MM.1S (cell line): ENCODE measurements around the gene PRMT7.

ENCODE experiments used
- DNase-seq: peaks from one replicate; pipeline ENCODE4 v3.0.0-alpha.2; 2015
- H2AFZ ChIP-seq: fragments of 300-600 bp; sonication (generic); 2 replicates; pipeline ENCODE4 v1.6.0; 2016; ENCODE audit warnings: antibody characterized with exemption, low read length
- H3F3A ChIP-seq: fragments of 300-600 bp; sonication (generic); 2 replicates; pipeline ENCODE4 v1.6.1; 2016; ENCODE audit warnings: mild to moderate bottlenecking, antibody characterized with exemption, low read length, moderate library complexity, mixed read lengths; ENCODE audit not compliant: insufficient read depth
- H3K27ac ChIP-seq: fragments of 300-600 bp; sonication (generic); 2 replicates; pipeline ENCODE4 v1.5.1; 2016; ENCODE audit warnings: mild to moderate bottlenecking, low read length
- H3K27me3 ChIP-seq: fragments of 300-600 bp; sonication (generic); replicated peaks from 2 replicates; pipeline ENCODE4 v1.6.0; 2016; ENCODE audit warnings: low read length; ENCODE audit not compliant: insufficient read depth
- H3K36me3 ChIP-seq: fragments of 300-600 bp; sonication (generic); replicated peaks from 2 replicates; pipeline ENCODE4 v1.6.1; 2016; ENCODE audit warnings: mild to moderate bottlenecking, low read length, mixed read lengths; ENCODE audit not compliant: insufficient read depth
- H3K4me1 ChIP-seq: fragments of 300-600 bp; sonication (generic); 2 replicates; pipeline ENCODE4 v1.6.1; 2016; ENCODE audit warnings: low read length, mixed read lengths
- H3K4me2 ChIP-seq: fragments of 300-600 bp; sonication (generic); 2 replicates; pipeline ENCODE4 v1.6.0; 2016; ENCODE audit warnings: low read depth, low read length
- H3K4me3 ChIP-seq: fragments of 300-600 bp; sonication (generic); 2 replicates; pipeline ENCODE4 v1.5.1; 2016; ENCODE audit warnings: low read length, mixed read lengths
- H3K79me2 ChIP-seq: fragments of 300-600 bp; sonication (generic); 2 replicates; pipeline ENCODE4 v1.6.1; 2016; ENCODE audit warnings: mixed run types, low read length, mixed read lengths
- H3K9ac ChIP-seq: fragments of 300-600 bp; sonication (generic); 2 replicates; pipeline ENCODE4 v1.6.1; 2016; ENCODE audit warnings: low read length, mixed read lengths
- H3K9me2 ChIP-seq: fragments of 300-600 bp; sonication (generic); replicated peaks from 2 replicates; pipeline ENCODE4 v1.6.1; 2016; ENCODE audit warnings: mild to moderate bottlenecking, low read length, mixed read lengths; ENCODE audit not compliant: insufficient read depth
- H3K9me3 ChIP-seq: fragments of 300-600 bp; sonication (generic); replicated peaks from 2 replicates; pipeline ENCODE4 v1.6.1; 2016; ENCODE audit warnings: mild to moderate bottlenecking, low read length, mixed read lengths; ENCODE audit not compliant: insufficient read depth
- H4K20me1 ChIP-seq: fragments of 300-600 bp; sonication (generic); 2 replicates; pipeline ENCODE4 v1.6.1; 2016; ENCODE audit warnings: mild to moderate bottlenecking, low read length, moderate library complexity, mixed read lengths; ENCODE audit not compliant: insufficient read depth
- EZH2 ChIP-seq: fragments of 300-600 bp; sonication (generic); optimal IDR thresholded peaks from 2 replicates; pipeline ENCODE3; 2017; ENCODE audit warnings: low read depth, mild to moderate bottlenecking, antibody characterized with exemption, low read length, mixed read lengths
- EZH2phosphoT487 ChIP-seq: fragments of 300-600 bp; sonication (generic); IDR thresholded peaks from 2 replicates; pipeline ENCODE4 v1.6.1; 2018; ENCODE audit warnings: antibody characterized with exemption, low read length
- TF ChIP-seq, protein P1 (sequence below): fragments of 300-600 bp; sonication (generic); IDR thresholded peaks from 2 replicates; pipeline ENCODE4 v1.5.1; 2016; ENCODE audit warnings: antibody characterized with exemption, low read length, mixed read lengths

The PRMT7 gene

DNA sequence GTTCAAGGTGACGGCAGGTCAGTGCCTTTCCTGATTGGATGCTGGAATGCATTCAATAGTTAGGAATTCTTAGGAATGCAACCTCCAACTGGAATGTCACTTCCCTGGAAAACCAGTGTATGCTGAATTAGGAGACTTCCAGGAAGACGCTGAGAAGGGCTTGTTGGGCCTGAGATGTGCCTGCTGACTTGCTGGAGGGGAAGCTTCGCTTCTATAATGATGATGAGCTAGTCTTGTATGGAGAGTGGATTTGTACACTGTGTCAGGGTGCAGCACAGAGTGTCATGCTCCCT lies 91.9 kb downstream of the PRMT7 start:
- no peak overlapping the region for H2AFZ ChIP-seq
- H3K9me2 ChIP-seq: no peaks in the 10 kb centered on the region
- DNase-seq: no peak
- no peaks in the 10 kb centered on the region for H4K20me1 ChIP-seq
- H3K27me3 ChIP-seq: no peaks in the 10 kb centered on the region
- no peak overlapping the region for H3K4me2 ChIP-seq
- H3K27ac ChIP-seq: no peak overlapping the region
- TF ChIP-seq EZH2phosphoT487: no peak
- H3F3A ChIP-seq: no peaks in the 10 kb centered on the region
- no peak overlapping the region for H3K9ac ChIP-seq
- no peaks in the 10 kb centered on the region for H3K79me2 ChIP-seq
- no peaks in the 10 kb centered on the region for H3K9me3 ChIP-seq
- no peak overlapping the region for H3K4me3 ChIP-seq
- no peaks in the 10 kb centered on the region for H3K4me1 ChIP-seq
- H3K36me3 ChIP-seq: no peaks in the 10 kb centered on the region

DNA sequence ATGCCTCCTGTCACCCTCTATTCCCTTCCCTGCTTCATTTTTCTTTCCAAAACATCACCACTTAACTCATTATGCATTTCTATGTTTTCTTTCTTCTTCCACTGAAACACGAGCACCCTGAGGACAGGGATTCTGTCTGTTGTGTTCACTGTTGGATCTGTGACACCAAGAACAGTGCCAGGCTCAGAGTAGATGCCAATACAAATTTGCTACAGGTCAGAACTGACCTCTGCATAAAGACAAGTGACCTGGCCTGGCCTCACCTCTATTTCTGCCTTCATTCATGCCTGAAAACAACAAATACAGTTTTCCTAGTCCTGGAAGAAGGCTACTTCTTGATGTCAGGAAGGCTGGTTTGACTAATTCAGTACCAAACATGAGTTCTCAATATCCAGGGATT lies 92.4 kb downstream of the PRMT7 start:
- Histone ChIP-seq H3F3A (no peaks in the 10 kb centered on the region), H3K9ac (no peak overlapping the region), H3K36me3 (no peaks in the 10 kb centered on the region), H3K27ac (no peak overlapping the region), H3K4me3 (no peak overlapping the region), H3K4me2 (no peak overlapping the region), H3K4me1 (no peaks in the 10 kb centered on the region), H3K79me2 (no peaks in the 10 kb centered on the region), H3K9me2 (no peaks in the 10 kb centered on the region), H3K9me3 (no peaks in the 10 kb centered on the region), H2AFZ (no peak overlapping the region), H3K27me3 (no peaks in the 10 kb centered on the region), H4K20me1 (no peaks in the 10 kb centered on the region)
- TF ChIP-seq, protein P1, sequence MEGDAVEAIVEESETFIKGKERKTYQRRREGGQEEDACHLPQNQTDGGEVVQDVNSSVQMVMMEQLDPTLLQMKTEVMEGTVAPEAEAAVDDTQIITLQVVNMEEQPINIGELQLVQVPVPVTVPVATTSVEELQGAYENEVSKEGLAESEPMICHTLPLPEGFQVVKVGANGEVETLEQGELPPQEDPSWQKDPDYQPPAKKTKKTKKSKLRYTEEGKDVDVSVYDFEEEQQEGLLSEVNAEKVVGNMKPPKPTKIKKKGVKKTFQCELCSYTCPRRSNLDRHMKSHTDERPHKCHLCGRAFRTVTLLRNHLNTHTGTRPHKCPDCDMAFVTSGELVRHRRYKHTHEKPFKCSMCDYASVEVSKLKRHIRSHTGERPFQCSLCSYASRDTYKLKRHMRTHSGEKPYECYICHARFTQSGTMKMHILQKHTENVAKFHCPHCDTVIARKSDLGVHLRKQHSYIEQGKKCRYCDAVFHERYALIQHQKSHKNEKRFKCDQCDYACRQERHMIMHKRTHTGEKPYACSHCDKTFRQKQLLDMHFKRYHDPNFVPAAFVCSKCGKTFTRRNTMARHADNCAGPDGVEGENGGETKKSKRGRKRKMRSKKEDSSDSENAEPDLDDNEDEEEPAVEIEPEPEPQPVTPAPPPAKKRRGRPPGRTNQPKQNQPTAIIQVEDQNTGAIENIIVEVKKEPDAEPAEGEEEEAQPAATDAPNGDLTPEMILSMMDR: no peak
- TF ChIP-seq EZH2phosphoT487 (no peak), EZH2 (no peak)
- DNase-seq: no peak

DNA sequence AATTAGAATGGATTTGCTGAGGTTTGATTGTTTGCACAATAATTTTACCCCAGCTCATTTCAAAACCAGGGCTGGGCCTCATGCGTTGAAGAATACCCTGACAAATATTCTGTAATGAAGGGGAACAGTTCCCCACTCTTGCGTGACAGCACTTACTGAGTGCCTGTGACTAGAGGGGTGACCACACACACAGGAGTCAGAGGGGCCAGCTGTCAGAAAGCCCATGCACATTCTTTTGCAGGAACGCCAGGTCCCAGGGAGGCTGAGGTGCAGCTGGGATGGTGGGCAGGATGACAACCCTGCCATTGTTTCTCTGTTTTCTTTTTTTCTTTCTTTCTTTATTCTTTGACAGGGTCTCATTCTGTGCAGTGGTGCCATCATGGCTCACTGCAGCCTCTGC lies 92.9 kb downstream of the PRMT7 start:
- Histone ChIP-seq H3K4me2 (no peak overlapping the region), H4K20me1 (no peaks in the 10 kb centered on the region), H3K4me1 (no peaks in the 10 kb centered on the region), H3K9me2 (no peaks in the 10 kb centered on the region), H3K36me3 (no peaks in the 10 kb centered on the region), H3K27me3 (no peaks in the 10 kb centered on the region), H3K9ac (no peak overlapping the region), H3F3A (no peaks in the 10 kb centered on the region), H3K27ac (no peak overlapping the region), H3K9me3 (no peaks in the 10 kb centered on the region), H3K4me3 (no peak overlapping the region), H3K79me2 (no peaks in the 10 kb centered on the region), H2AFZ (no peak overlapping the region)
- TF ChIP-seq, protein P1: no peak
- TF ChIP-seq EZH2phosphoT487: no peak
- no peak for TF ChIP-seq EZH2
- DNase-seq: no peak

DNA sequence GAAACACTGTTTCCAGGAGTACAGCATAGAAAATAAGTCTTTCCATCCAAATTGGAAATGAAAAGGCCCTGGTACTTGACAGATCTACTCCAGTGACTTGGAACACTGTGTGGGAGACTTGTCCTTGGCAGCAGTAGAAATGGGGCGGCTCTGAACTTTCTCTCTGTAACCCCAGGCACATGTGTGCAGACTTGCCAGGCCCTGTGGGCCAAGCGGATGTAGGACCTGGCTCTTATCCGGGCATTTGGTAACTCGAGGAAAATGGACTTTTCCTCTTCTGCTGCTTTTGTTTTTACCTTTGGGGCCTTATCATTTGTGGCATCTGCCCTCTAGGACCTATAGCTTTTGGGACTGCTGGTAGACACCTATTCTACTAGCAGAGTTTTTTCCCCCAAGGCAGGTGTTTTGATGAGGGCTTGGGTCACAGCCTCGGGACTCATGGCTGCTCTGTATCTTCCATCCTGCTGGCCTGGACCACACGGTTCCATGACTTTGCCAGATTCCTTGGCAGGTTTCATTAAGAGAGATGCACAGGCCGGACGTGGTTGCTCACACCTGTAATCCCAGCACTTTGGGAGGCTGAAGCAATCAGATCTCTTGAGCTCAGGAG lies 94.0 kb downstream of the PRMT7 start:
- Histone ChIP-seq H3K79me2 (no peaks in the 10 kb centered on the region), H3K9me3 (no peaks in the 10 kb centered on the region), H3K36me3 (no peaks in the 10 kb centered on the region), H3K27ac (no peak overlapping the region), H3K4me3 (no peak overlapping the region), H3K27me3 (no peaks in the 10 kb centered on the region), H4K20me1 (no peaks in the 10 kb centered on the region), H3K9me2 (no peaks in the 10 kb centered on the region), H3F3A (no peaks in the 10 kb centered on the region), H3K4me1 (no peaks in the 10 kb centered on the region), H3K4me2 (no peak overlapping the region), H2AFZ (no peak overlapping the region), H3K9ac (no peak overlapping the region)
- DNase-seq: no peak
- TF ChIP-seq EZH2phosphoT487 (no peak), EZH2 (no peak)
- TF ChIP-seq, protein P1: no peak
